Stimulated activated CD8-positive, alpha-beta memory T cell treated with anti-CD3 and anti-CD28 coated beads, Interleukin-15, amount 100 ng/mL, for 48 hours (primary cell): ENCODE measurements around the gene SEMA4F.
A peak's percentile ranks its signal among the peaks of the same experiment; 100 is the strongest.
"Not testable (repeated sequence)": the region's sequence is repeated elsewhere in the genome, so short reads cannot be mapped to it uniquely, and the experiment has no call there.

Source experiments
- DNase-seq, 2 donors: peaks; one replicate each; pipeline ENCODE4 v3.0.0-alpha.2; 2020; ENCODE audit warnings: low read depth in 2 of 2

SEMA4F gene, protein sequence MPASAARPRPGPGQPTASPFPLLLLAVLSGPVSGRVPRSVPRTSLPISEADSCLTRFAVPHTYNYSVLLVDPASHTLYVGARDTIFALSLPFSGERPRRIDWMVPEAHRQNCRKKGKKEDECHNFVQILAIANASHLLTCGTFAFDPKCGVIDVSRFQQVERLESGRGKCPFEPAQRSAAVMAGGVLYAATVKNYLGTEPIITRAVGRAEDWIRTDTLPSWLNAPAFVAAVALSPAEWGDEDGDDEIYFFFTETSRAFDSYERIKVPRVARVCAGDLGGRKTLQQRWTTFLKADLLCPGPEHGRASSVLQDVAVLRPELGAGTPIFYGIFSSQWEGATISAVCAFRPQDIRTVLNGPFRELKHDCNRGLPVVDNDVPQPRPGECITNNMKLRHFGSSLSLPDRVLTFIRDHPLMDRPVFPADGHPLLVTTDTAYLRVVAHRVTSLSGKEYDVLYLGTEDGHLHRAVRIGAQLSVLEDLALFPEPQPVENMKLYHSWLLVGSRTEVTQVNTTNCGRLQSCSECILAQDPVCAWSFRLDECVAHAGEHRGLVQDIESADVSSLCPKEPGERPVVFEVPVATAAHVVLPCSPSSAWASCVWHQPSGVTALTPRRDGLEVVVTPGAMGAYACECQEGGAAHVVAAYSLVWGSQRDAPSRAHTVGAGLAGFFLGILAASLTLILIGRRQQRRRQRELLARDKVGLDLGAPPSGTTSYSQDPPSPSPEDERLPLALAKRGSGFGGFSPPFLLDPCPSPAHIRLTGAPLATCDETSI

DNA sequence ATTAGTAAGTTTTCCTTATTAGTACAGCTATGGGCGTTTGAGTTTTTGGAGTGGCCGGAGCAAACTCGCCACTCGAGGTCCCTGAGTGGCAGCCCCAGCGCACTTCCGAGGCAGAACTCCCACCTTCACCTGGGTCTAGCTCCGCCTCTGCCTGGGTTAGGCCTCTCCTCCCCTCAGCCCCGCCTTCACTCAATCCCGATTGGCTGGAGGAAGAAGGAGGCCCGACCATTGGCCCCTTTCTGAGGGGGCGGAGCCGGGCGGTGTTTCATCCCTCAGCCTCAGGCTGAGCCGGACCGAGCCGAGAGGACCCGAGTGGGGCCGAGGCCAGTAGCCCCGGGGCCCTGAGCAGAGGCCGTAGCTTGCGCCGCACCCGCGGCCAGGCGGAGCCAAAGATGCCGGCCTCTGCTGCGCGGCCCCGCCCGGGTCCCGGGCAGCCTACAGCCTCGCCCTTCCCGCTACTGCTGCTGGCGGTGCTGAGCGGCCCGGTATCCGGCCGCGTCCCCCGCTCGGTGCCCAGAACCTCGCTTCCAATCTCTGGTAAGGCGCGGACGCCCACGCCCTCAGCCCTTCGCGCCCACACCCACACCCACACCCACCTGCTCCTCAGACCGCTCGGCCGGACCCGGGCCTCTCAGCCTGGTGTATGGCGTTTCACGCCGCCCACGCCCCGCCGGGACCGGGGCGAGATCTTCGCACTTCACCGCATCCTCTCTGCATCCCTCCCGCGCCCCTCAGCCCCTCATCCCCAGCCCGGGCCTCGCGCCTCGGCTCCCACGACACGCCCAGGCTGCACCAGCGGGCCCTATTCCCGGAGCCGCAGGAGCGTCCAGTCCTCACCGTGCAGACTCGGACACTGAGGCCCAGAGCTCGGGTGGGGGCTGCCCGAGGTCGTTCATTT is at the start of gene SEMA4F:
TSS of gene SEMA4F (plus strand) at position 263 of the 898 bp plus-strand sequence. CDS start at position 393, 130 bp downstream.
- DNase-seq: peak; percentile 89 to 93

GRCh38 chr2:74606927-74607326 is 47.1 kb upstream of the SEMA4F start:
- no peak for DNase-seq

GRCh38 chr2:74617122-74617521 is 36.9 kb upstream of the SEMA4F start:
- no peak for DNase-seq

- DNase-seq: no peak
These were observed 35.5 kb upstream of the SEMA4F start for GRCh38 chr2:74618410-74619083.

- DNase-seq: no peak
These were observed 34.3 kb upstream of the SEMA4F start for GRCh38 chr2:74619651-74620297.

GRCh38 chr2:74620671-74621070 is 33.4 kb upstream of the SEMA4F start:
- DNase-seq: no peak

GRCh38 chr2:74625658-74626425 is 28.2 kb upstream of the SEMA4F start:
- DNase-seq: no peak

DNA sequence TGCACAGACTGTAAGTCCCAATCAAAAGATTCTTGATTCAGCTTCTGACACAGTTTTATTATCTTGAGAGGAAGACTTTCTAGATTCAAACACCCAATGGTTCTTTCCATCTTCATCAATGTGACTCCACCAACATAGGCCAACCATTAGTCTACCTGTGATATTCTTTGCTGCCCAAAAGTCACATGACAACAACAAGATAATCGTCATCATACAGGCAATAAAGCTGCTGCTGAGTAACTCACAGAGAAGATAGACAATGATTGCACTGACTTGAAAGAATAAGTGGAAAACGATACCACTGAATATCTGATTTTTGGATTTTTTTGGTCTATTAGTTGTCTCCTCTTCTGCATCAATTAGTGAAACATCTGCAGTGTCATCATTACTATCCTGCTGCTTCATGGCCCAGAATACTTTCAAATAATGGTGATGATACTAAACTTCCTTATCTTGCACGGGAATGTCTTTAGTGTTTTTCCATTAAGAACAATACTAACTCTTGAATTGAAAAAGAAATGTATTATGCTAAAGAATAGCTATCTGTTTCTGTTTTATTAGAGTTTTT is 25.4 kb upstream of the SEMA4F start:
- DNase-seq: no peak

DNA sequence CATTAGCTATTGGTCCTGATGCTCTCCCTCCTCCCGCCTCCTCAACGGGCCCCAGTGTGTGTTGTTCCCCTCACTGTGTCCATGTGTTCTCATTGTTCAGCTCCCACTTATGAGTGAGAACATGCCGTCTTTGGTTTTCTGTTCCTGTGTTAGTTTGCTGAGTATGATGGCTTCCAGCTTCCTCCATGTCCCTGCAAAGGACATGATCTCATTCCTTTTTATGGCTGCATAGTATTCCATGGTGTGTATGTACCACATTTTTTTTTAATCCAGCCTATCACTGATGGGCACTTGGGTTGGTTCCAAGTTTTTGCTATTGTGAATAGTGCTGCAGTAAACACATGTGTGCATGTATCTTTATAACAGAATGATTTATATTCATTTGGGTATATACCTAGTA is 23.6 kb upstream of the SEMA4F start:
- not testable (repeated sequence) for DNase-seq

GRCh38 chr2:74632209-74632938 is 21.7 kb upstream of the SEMA4F start:
- DNase-seq: no peak

DNA sequence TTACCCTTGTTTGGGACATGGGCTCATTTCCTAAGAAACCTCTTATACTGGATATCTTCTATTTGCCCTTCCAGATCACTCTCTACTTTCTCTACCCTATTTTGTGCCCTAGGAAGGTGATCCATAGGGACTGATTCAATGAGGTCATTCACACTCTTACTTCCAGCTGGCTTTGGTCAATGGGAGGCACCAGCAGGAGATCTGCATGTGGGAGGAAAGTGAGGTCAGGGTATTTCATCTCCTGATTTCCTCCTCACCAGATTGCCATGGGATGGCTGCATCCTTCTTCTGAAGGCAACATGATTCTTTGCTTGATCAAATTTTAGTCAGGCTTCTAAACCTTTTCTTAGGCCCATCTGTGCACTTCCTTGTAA is 21.1 kb upstream of the SEMA4F start:
- DNase-seq: no peak

GRCh38 chr2:74639550-74639949 is 14.5 kb upstream of the SEMA4F start:
- DNase-seq: no peak

- no peak for DNase-seq
These were observed 8.7 kb upstream of the SEMA4F start for GRCh38 chr2:74645344-74645743.

DNA sequence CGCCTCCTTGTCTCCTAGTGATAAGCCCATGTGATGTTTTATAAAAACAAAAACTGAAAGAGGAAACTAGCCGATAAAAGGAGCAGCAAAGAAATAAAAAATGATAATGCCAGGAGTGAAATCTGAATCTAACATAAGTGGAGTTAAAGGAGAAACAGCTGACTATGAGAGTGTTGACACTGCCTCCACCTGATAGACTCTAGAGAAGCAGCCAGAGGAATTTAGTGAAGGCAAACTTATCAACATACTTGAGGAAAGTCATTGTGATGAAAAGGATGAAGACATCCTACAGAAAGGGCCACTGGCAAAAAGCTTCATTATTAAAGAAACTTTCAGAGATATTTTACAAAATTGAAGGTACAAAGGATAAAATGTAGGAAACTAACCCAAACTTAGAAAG is 7.8 kb upstream of the SEMA4F start:
- DNase-seq: no peak

DNA sequence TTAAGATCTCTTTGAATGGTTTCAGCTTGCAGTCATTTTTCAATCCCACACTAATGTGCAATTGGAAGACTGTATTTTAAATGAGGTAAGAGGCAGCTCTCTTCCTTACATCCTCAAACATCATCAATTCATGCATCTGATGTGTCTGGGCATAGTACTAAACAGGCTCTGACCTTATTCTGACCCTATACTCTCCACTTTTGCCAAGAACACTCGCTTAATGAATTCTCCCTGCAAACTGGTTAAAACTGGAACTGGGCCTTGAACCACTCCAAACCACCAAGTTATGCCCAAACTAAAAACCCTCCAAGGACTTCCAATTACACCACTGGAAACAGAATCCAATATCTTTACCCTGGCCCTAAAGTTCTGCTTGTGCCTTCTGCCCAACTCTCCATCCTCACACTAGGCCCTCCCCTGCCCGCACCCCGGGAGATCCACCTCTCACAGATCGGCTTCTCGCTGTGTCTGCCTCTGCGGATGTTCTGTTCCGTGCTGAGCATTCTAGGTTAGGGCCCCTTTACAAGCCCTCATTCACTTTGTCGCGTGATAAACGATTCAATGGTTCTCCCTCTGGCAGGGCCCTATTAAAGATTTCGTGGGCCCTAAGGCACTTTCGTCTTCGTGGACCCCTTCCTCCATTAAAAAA is 7.1 kb upstream of the SEMA4F start:
- DNase-seq: no peak

- DNase-seq: no peak
These were observed 6.0 kb upstream of the SEMA4F start, which contains the start of gene M1AP for GRCh38 chr2:74648009-74648443. Gene M1AP (minus strand): TSS chr2:74648330. CDS start chr2:74640275, 8,055 bp downstream.

DNA sequence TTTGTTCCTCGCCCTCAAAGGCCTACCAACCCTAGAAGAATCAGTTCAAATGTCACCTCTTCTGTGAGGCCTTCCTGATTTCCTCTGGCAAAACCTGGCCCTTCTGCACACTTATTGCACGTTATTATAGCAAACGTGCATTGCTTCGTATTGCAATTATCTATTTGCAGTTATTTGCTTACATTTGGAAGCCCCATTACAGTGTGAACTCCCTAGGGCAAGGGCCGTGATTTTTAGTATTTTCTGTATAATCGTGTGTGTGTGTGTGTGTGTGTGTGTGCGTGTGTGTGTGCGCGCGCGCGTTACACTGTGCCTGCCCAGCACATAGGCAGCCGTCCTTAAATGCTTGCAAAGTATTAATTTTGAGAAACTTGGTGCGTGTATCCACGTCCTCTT is 460 bp upstream of the SEMA4F start:
- DNase-seq: no peak

GRCh38 chr2:74655579-74655978 is 1.5 kb downstream of the SEMA4F start:
- no peak for DNase-seq
